ENCODE results near the gene TOX4. TPM values are rescaled to one million over a fixed set of nuclear protein-coding genes. Genes with fewer than 3 reads are reported as not detected.
A peak's percentile ranks its signal among the peaks of the same experiment; 100 is the strongest.

TOX4 gene
- total RNA-seq, 1 donor from 2014 or later = 92.2 TPM

DNA sequence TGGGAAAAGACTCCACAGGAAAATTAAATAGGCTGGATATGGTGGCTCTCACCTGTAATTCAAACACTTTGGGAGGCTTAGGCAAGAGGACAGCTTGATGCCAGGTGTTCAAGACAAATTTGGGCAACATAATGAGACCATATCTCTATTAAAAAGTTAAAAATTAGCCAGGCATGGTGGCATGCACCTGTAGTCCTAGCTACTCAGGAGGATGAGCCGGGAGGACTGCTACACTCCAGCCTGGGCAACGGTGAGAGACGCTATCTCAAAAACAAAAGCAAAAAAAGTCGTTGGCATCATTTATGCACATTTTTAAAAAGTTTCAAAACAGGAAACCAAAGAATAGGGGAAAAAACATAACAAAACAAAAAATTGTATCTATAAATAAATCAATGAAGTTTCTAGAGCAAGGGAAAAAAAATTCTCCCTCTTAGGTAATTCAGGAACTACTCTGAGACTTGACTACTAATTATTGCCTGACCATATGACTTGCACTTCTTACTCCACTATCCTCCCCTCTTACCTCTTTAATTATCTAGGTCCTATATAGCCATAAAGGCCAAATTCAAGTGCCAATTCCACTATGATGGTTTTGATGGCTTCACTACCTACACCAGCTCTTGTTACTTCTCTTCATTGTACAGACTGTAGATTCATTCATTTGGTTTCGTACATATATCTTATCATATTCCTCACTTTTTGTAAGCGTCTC, 32.6 kb downstream of the TOX4 start:
- Mint-ChIP-seq H3K9me3 (ENCODE audit: unreplicated experiment) (no peaks in the 10 kb centered on the region), H3K4me1 (ENCODE audit: low read depth, unreplicated experiment) (peaks cover 13% of the 10 kb centered on the region), H3K27me3 (ENCODE audit: low read depth, unreplicated experiment) (no peaks in the 10 kb centered on the region), H3K4me3 (ENCODE audit: unreplicated experiment) (peak overlapping the region; percentile 94), H3K36me3 (ENCODE audit: low read depth, unreplicated experiment) (no peaks in the 10 kb centered on the region), H3K27ac (ENCODE audit: unreplicated experiment) (peak overlapping the region; percentile 88)
- no peaks in the 10 kb centered on the region for H3K36me3 ChIP-seq (ENCODE audit: insufficient read depth, low read length)
- no peaks in the 10 kb centered on the region for H3K4me1 ChIP-seq (ENCODE audit: insufficient read depth, low read length)
- DNase-seq (ENCODE audit: low read depth) = no peak
- peak overlapping the region; percentile 84 for H3K4me3 ChIP-seq (ENCODE audit: insufficient read depth, low read depth, low read length)
- H3K4me2 ChIP-seq (ENCODE audit: low read length) = peak overlapping the region; percentile 93
- H4K20me1 ChIP-seq (ENCODE audit: insufficient read depth, low read length) = peaks cover 10% of the 10 kb centered on the region
- TF ChIP-seq, protein P1, sequence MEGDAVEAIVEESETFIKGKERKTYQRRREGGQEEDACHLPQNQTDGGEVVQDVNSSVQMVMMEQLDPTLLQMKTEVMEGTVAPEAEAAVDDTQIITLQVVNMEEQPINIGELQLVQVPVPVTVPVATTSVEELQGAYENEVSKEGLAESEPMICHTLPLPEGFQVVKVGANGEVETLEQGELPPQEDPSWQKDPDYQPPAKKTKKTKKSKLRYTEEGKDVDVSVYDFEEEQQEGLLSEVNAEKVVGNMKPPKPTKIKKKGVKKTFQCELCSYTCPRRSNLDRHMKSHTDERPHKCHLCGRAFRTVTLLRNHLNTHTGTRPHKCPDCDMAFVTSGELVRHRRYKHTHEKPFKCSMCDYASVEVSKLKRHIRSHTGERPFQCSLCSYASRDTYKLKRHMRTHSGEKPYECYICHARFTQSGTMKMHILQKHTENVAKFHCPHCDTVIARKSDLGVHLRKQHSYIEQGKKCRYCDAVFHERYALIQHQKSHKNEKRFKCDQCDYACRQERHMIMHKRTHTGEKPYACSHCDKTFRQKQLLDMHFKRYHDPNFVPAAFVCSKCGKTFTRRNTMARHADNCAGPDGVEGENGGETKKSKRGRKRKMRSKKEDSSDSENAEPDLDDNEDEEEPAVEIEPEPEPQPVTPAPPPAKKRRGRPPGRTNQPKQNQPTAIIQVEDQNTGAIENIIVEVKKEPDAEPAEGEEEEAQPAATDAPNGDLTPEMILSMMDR (IDR thresholded peaks at IDR 0.05; ENCODE audit: insufficient read depth, low read depth, low read length) = no peak
- no peak for TF ChIP-seq EZH2 (IDR thresholded peaks at IDR 0.05; ENCODE audit: insufficient read depth, low read length)
- H3K9me3 ChIP-seq (ENCODE audit: insufficient read depth, low read depth, low read length) = no peaks in the 10 kb centered on the region
- no peak overlapping the region for H2AFZ ChIP-seq (ENCODE audit: low read depth, low read length)
- H3K27ac ChIP-seq (ENCODE audit: low read depth, low read length) = no peak overlapping the region
- H3K79me2 ChIP-seq (ENCODE audit: insufficient read depth, low read length) = peaks cover 60% of the 10 kb centered on the region
- FAIRE-seq = no peak
- peak overlapping the region; percentile 93 for H3K9ac ChIP-seq (ENCODE audit: low read length)
- no peaks in the 10 kb centered on the region for H3K27me3 ChIP-seq (ENCODE audit: insufficient read depth, low read length)

DNA sequence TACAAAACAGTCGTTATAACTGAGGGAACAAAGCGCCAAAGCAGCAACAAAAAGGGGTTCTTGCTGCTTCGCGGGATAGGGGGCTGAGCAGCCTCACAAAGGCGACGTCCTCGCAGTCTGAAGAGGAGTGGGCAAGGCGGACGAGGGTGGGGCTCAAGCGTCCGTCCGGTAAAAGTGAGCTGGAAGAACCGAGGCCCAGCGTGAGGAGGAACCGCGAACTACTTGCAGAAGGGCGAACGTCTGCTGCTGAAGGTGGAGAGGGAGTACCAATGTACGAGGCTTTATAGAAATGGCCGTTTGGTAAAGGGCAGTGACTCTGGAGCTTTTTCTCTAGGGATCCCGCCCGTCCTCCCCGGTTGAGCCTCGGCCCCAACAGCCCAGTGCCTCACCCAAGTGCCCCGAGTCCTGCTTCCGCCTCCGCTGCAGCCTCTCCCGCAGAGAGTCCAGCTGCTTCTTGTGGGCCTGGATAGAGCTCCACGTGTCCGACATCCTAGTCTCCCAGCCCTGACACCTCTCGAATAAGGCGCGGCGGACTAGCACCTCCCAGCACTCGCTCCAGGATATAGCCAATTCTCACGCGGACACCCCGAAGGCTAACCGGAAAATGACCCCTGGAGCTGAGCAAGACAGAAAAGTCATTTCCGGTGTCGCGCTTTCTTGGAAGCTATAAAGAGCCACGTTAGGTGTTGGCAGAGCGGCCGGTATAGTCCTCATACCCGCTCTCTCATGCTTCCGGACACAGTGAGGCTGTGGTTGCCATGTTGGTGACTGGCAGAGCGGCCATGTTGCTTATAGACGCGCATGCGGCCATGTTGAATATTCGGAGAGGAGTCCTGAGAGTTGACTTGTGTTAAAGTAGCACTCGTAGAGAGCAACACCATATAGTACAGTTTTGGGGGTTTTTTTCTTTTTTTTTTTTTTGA, 34.0 kb downstream of the TOX4 start, which contains the start of gene METTL3:
METTL3 (minus strand) TSS at position 606 of the 923 bp plus-strand sequence; CDS start at position 489, 117 bp downstream.
- peak within 1 kb of the TSS; percentile 84 for H3K4me3 ChIP-seq (ENCODE audit: insufficient read depth, low read depth, low read length)
- peak within 1 kb of the TSS; percentile 84 for H3K27ac ChIP-seq (ENCODE audit: low read depth, low read length)
- peak; percentile 99 for DNase-seq (ENCODE audit: low read depth)
- no peaks in the 10 kb centered on the region for H3K36me3 ChIP-seq (ENCODE audit: insufficient read depth, low read length)
- H3K27me3 ChIP-seq (ENCODE audit: insufficient read depth, low read length) = no peaks in the 10 kb centered on the region
- peak; percentile 56 for FAIRE-seq
- Mint-ChIP-seq H3K36me3 (ENCODE audit: low read depth, unreplicated experiment) (no peaks in the 10 kb centered on the region), H3K27me3 (ENCODE audit: low read depth, unreplicated experiment) (no peaks in the 10 kb centered on the region), H3K4me1 (ENCODE audit: low read depth, unreplicated experiment) (peaks cover 9% of the 10 kb centered on the region), H3K27ac (ENCODE audit: unreplicated experiment) (peak within 1 kb of the TSS; percentile 88), H3K4me3 (ENCODE audit: unreplicated experiment) (peak within 1 kb of the TSS; percentile 94), H3K9me3 (ENCODE audit: unreplicated experiment) (no peaks in the 10 kb centered on the region)
- peak within 1 kb of the TSS; percentile 93 for H3K9ac ChIP-seq (ENCODE audit: low read length)
- peak within 1 kb of the TSS; percentile 71 for H2AFZ ChIP-seq (ENCODE audit: low read depth, low read length)
- no peaks in the 10 kb centered on the region for H3K9me3 ChIP-seq (ENCODE audit: insufficient read depth, low read depth, low read length)
- no peaks in the 10 kb centered on the region for H3K4me1 ChIP-seq (ENCODE audit: insufficient read depth, low read length)
- peak within 1 kb of the TSS; percentile 93 for H3K4me2 ChIP-seq (ENCODE audit: low read length)
- TF ChIP-seq, protein P1 (IDR thresholded peaks at IDR 0.05; ENCODE audit: insufficient read depth, low read depth, low read length) = no peak
- no peak for TF ChIP-seq EZH2 (IDR thresholded peaks at IDR 0.05; ENCODE audit: insufficient read depth, low read length)
- H3K79me2 ChIP-seq (ENCODE audit: insufficient read depth, low read length) = peaks cover 48% of the 10 kb centered on the region
- peaks cover 10% of the 10 kb centered on the region for H4K20me1 ChIP-seq (ENCODE audit: insufficient read depth, low read length)
